VCaP (cell line): Measurements from ENCODE around the gene KLK11.

Experiments
- H3K27ac ChIP-seq: fragments of 450-650 bp; 2 replicates; pipeline ENCODE4 v1.5.1; 2017
- CTCF ChIP-seq: fragments of 450-650 bp; conservative IDR thresholded peaks from 2 replicates; pipeline ENCODE4 v1.5.1; 2017; ENCODE audit warnings: mild to moderate bottlenecking, moderate library complexity

The KLK11 gene

GRCh38 chr19:51064534-51065220, 38.3 kb upstream of the KLK11 start, which contains the start of gene KLK13:
KLK13 (minus strand) TSS chr19:51065092; CDS start chr19:51065067, 25 bp downstream.
- no peak for TF ChIP-seq CTCF

GRCh38 chr19:51063664-51064063, 37.2 kb upstream of the KLK11 start:
- TF ChIP-seq CTCF = no peak
- no peak overlapping the region for H3K27ac ChIP-seq

More at GRCh38 chr19:51064534-51065220, 38.3 kb upstream of the KLK11 start, which contains the start of gene KLK13:
- peak within 1 kb of the TSS; percentile 56; the same call in 1 of the 2 replicates for H3K27ac ChIP-seq

- no peak overlapping the region for H3K27ac ChIP-seq
- no peak for TF ChIP-seq CTCF
Observed at GRCh38 chr19:51060973-51061372, 34.6 kb upstream of the KLK11 start.

- no peak overlapping the region for H3K27ac ChIP-seq
- TF ChIP-seq CTCF = no peak
Observed at GRCh38 chr19:51060336-51060735, 33.9 kb upstream of the KLK11 start.

GRCh38 chr19:51059715-51060114, 33.3 kb upstream of the KLK11 start:
- no peak overlapping the region for H3K27ac ChIP-seq
- no peak for TF ChIP-seq CTCF

GRCh38 chr19:51055866-51056265, 29.4 kb upstream of the KLK11 start:
- H3K27ac ChIP-seq = no peak overlapping the region
- TF ChIP-seq CTCF = no peak

- TF ChIP-seq CTCF = no peak
- H3K27ac ChIP-seq = no peak overlapping the region
Observed at GRCh38 chr19:51047031-51047335, 20.6 kb upstream of the KLK11 start.
